HepG2 (cell line): ENCODE data around the gene CDC25C. TPM values are rescaled to one million over a fixed set of nuclear protein-coding genes. Genes with fewer than 3 reads are reported as not detected.
"Not testable (repeated sequence)": the region's sequence is repeated elsewhere in the genome, so short reads cannot be mapped to it uniquely, and the experiment has no call there.

Experiments
- ATAC-seq: fragments of 200-7000 bp; cut with Tn5 transposase; 3 replicates; pipeline ENCODE4 v1.9.1; 2020; ENCODE audit warnings: mild to moderate bottlenecking, moderate library complexity
- BruUV-seq: library from RNA; stranded (reverse); fragments of 400-500 nt; replicated peaks from 2 replicates; lab custom pipeline; 2021; lab: Mats Ljungman, UMichigan
- CTCF ChIA-PET: fragments of 300-600 bp; formaldehyde crosslinking; extraction: SDS; loops from one replicate; lab custom pipeline; 2021; ENCODE audit warnings: low total read pairs, inconsistent platforms, low intra/inter-chr PET ratio; lab: Yijun Ruan, JAX
- POLR2A ChIA-PET: fragments of 350-600 bp; sonication (Branson Sonifier 250); formaldehyde crosslinking; loops from one replicate; lab custom pipeline; 2020; ENCODE audit warnings: antibody characterized with exemption, inconsistent platforms; lab: Yijun Ruan, JAX
- DNase-seq: peaks from one replicate; pipeline ENCODE4 v3.0.0-alpha.2; 2015; ENCODE audit warnings: low spot score
- FAIRE-seq: peaks from 3 replicates; lab custom pipeline; 2011; peaks lifted over from hg19 to GRCh38; lab: Jason Lieb, UNC
- H2AFZ ChIP-seq: one replicate; pipeline ENCODE4 v1.6.1; 2011; ENCODE audit warnings: low read length, inconsistent platforms
- H3K27ac ChIP-seq: fragments of 300-600 bp; 3 replicates; pipeline ENCODE4 v1.8.0; 2011; ENCODE audit warnings: mixed run types, mild to moderate bottlenecking, mixed read lengths, low read length, inconsistent platforms; ENCODE audit not compliant: insufficient read depth; ENCODE audit errors: extremely low read length
- H3K27me3 ChIP-seq, 2 experiments: fragments of 200-600 bp in 1 of 2; 2 replicates in 1 of 2; 3 replicates in 1 of 2; pipeline versions ENCODE4 v1.6.0 to v1.8.0; 2011; ENCODE audit warnings: low read length in 2 of 2, mild to moderate bottlenecking in 2 of 2, moderate library complexity in 2 of 2, inconsistent platforms in 1 of 2; ENCODE audit not compliant: insufficient read depth in 2 of 2, control insufficient read depth in 1 of 2
- H3K36me3 ChIP-seq, 2 experiments: fragments of 200-600 bp in 1 of 2; replicated peaks in 1 of 2; 2 replicates in 1 of 2; 3 replicates in 1 of 2; pipeline versions ENCODE4 v1.5.1 to v1.8.0; 2011; ENCODE audit warnings: low read length in 2 of 2, inconsistent platforms in 1 of 2; ENCODE audit not compliant: insufficient read depth in 2 of 2, control insufficient read depth in 1 of 2
- H3K4me1 ChIP-seq: 2 replicates; pipeline ENCODE4 v1.5.1; 2012; ENCODE audit warnings: low read length, inconsistent platforms; ENCODE audit not compliant: insufficient read depth
- H3K4me2 ChIP-seq: 2 replicates; pipeline ENCODE4 v1.6.0; 2011; ENCODE audit warnings: low read depth, low read length, inconsistent platforms
- H3K4me3 ChIP-seq, 3 experiments: fragments of 200-600 bp in 1 of 3; sonication (generic), shearing (Covaris generic) in 1 of 3; replicated peaks in 1 of 3; 2 replicates each; pipeline ENCODE4 v1.5.1; 2011 to 2016; ENCODE audit warnings: low read length in 3 of 3, inconsistent platforms in 2 of 3, low read depth in 2 of 3, mild to moderate bottlenecking in 2 of 3, control low read depth in 1 of 3, mixed read lengths in 1 of 3; ENCODE audit not compliant: insufficient read depth in 1 of 3
- H3K79me2 ChIP-seq: one replicate; pipeline ENCODE4 v1.6.1; 2011; ENCODE audit warnings: low read length, inconsistent platforms; ENCODE audit not compliant: insufficient read depth
- H3K9ac ChIP-seq: 2 replicates; pipeline ENCODE4 v1.6.0; 2011; ENCODE audit warnings: mild to moderate bottlenecking, low read depth, low read length, inconsistent platforms; ENCODE audit not compliant: insufficient read depth
- H3K9me3 ChIP-seq: 2 replicates; pipeline ENCODE4 v1.5.1; 2012; ENCODE audit warnings: mild to moderate bottlenecking, low read length
- H4K20me1 ChIP-seq: 2 replicates; pipeline ENCODE4 v1.6.0; 2011; ENCODE audit warnings: inconsistent platforms, mild to moderate bottlenecking, low read length, moderate library complexity; ENCODE audit not compliant: insufficient read depth
- MTA1 ChIP-seq: sonication (generic); formaldehyde crosslinking; IDR thresholded peaks from 2 replicates; pipeline ENCODE4 v1.4.0; 2020; ENCODE audit warnings: missing genetic modification reagents, mild to moderate bottlenecking, borderline replicate concordance
- NFYB ChIP-seq: sonication (generic); formaldehyde crosslinking; IDR thresholded peaks from 2 replicates; pipeline ENCODE4 v1.4.0; 2020; ENCODE audit warnings: missing genetic modification reagents
- REPIN1 ChIP-seq: sonication (generic); formaldehyde crosslinking; IDR thresholded peaks from 2 replicates; pipeline ENCODE4 v1.8.0; 2022; ENCODE audit warnings: missing genetic modification reagents, low read depth, mild to moderate bottlenecking, borderline replicate concordance
- WIZ ChIP-seq: sonication (generic); formaldehyde crosslinking; IDR thresholded peaks from 2 replicates; pipeline ENCODE4 v1.5.1; 2020; ENCODE audit warnings: mild to moderate bottlenecking, missing genetic modification reagents
- ZNF367 ChIP-seq: sonication (generic); formaldehyde crosslinking; IDR thresholded peaks from 2 replicates; pipeline ENCODE4 v1.4.0; 2020; ENCODE audit warnings: missing genetic modification reagents, borderline replicate concordance
- ZNF737 ChIP-seq: sonication (generic); formaldehyde crosslinking; IDR thresholded peaks from 2 replicates; pipeline ENCODE4 v1.5.0; 2020; ENCODE audit warnings: missing genetic modification reagents, mild to moderate bottlenecking, borderline replicate concordance
- WGBS: methylation state at CpG from one replicate; pipeline ENCODE4 v1.1.6; 2017; ENCODE audit warnings: low lambda C conversion rate; 5-methylcytosine and 5-hydroxymethylcytosine counted together
- in situ Hi-C: cut with HindIII; loops from 2 replicates; pipeline ENCODE4 v1.10.0; 2017; ENCODE audit warnings: low pct_unique_long_range_greater_than_20kb; ENCODE audit not compliant: extremely low pct_ligation_motif_present
- intact Hi-C: fragments of 100-400 bp; cut with micrococcal nuclease; formaldehyde crosslinking; loops from one replicate; pipeline ENCODE4 v1.10.0; 2022; ENCODE audit not compliant: unreplicated experiment
- polyA plus RNA-seq, 8 experiments: library from polyadenylated mRNA; depleted of rRNA in 3 of 8; stranded (reverse) in 7 of 8; unstranded in 1 of 8; fragments of >200 nt; fragmentation: Illumina TruSeq in 4 of 8; extraction: Trizol in 4 of 8; gene quantifications; 2 replicates each; pipeline versions ENCODE4 v1.2.1 to v1.2.3, GENCODE V29; 2011 to 2016; ENCODE audit warnings: low read depth in 4 of 8, missing spikeins in 1 of 8, mixed read lengths in 1 of 8; ENCODE audit not compliant: insufficient read depth in 1 of 8
- total RNA-seq, 5 experiments: library from RNA; depleted of rRNA; stranded (reverse); fragments of >200 nt; fragmentation: Illumina TruSeq; extraction: Trizol; gene quantifications; 2 replicates each; pipeline ENCODE4 v1.2.3, GENCODE V29; 2016; ENCODE audit warnings: low read depth in 1 of 5

CDC25C gene
- total and polyA plus RNA-seq, 2 of the 13 experiments (the other 11 are each of a cell fraction or from before 2014, with no cell fraction given) = 17.7 to 27.6 TPM

DNA sequence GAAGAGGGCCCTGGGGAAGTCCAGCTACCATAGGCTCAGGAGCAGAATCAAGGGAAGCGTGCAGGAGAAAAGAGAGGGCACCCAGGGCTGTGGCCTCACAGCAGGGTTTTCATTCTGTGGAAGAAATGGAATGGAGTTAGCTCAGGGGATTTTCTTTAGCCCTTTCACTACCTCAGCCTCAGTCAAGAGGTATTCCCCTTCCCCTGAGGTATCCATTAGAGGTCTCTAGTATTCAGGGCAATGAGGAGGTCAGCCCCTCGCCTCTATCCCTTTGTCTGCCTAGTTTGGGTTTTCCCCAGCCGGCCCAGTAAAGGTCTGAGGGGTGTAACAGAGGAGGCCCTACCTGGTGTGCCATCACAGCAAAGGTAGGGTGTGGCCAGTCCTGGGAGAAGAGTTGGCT lies 78.7 kb downstream of the CDC25C start (continued):
- TF ChIP-seq WIZ (CRISPR knock-in tag) (no peak), ZNF737 (CRISPR knock-in tag) (no peak), NFYB (CRISPR knock-in tag) (no peak)

DNA sequence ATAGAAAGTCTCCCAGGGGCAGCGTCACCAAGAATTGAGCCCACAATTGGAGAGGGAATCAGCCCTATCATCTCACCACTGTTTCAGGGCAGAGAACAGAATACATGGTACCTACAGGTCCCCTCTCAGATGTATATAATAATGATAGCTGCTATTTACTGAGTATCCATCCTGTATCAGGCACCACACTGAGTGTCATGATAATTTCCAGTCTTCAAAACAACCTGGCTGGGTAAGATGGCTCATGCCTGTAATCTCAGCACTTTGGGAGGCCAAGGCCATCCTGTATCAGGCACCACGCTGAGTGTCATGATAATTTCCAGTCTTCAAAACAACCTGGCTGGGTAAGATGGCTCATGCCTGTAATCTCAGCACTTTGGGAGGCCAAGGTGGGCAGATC lies 83.8 kb downstream of the CDC25C start:
- DNase-seq, FAIRE-seq, H3K79me2 ChIP-seq, H3K36me3 ChIP-seq, H3K9ac ChIP-seq, H4K20me1 ChIP-seq, BruUV-seq, ATAC-seq, H2AFZ ChIP-seq, H3K9me3 ChIP-seq, in situ Hi-C loops, intact Hi-C loops, H3K4me2 ChIP-seq, CTCF ChIA-PET, H3K4me3 ChIP-seq, H3K27ac ChIP-seq: not testable (repeated sequence)
- Histone ChIP-seq H3K4me1 (peaks cover 36% of the 10 kb centered on the region), H3K27me3 (peaks cover 0 to 10% of the 10 kb centered on the region in 2 experiments; a peak in 2 of 5 replicates)
- WGBS = 66% methylated on average over 2 of the region's 2 CpGs
- POLR2A ChIA-PET = interaction anchor here (0.7 kb wide), 1 partner anchor 246 kb away, joined by 5 read pairs; no protein-coding TSS in a partner anchor

DNA sequence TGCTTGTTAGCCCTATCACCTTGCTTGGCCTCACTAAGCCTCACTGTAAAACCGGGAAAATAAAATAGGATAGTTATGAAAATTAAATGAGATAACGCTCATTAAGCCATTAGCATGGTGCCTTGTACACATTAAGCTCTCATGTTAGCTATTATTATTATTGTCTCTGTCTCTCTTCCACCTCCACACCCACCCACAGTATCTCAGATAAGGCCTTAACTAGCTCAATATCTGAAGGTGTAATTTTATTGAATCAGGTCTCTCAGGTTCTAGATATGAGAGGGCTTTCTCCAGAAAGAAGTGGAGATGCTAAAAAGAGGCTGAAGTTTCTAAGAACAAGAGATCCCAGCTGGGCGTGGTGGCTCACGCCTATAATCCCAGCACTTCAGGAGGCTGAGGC lies 84.8 kb downstream of the CDC25C start:
- ChIA-PET POLR2A (no interaction called here), CTCF (no interaction called here)
- Histone ChIP-seq H4K20me1 (no peaks in the 10 kb centered on the region), H3K27me3 (peaks cover 0 to 15% of the 10 kb centered on the region in 2 experiments; a peak in 3 of 5 replicates), H2AFZ (no peak overlapping the region), H3K9me3 (no peaks in the 10 kb centered on the region), H3K4me3 (no peak overlapping the region), H3K36me3 (no peaks in the 10 kb centered on the region), H3K4me1 (peaks cover 45% of the 10 kb centered on the region), H3K4me2 (0 out of 2 replicates have a peak overlapping the region, but pooled peaks have one; percentile 48), H3K79me2 (no peaks in the 10 kb centered on the region), H3K27ac (no peak overlapping the region), H3K9ac (no peak overlapping the region)
- no TSS peak for BruUV-seq
- in situ Hi-C loops (no loop called here), intact Hi-C loops (no loop called here)
- DNase-seq (no peak), FAIRE-seq (no peak), ATAC-seq (no peak)
- 65% methylated on average over 4 of the region's 4 CpGs for WGBS
- TF ChIP-seq MTA1 (CRISPR knock-in tag) = no peak
- no peak for TF ChIP-seq REPIN1 (CRISPR knock-in tag)
- TF ChIP-seq ZNF367 = no peak
